ENCODE data around the gene RNF144A.

DNA sequence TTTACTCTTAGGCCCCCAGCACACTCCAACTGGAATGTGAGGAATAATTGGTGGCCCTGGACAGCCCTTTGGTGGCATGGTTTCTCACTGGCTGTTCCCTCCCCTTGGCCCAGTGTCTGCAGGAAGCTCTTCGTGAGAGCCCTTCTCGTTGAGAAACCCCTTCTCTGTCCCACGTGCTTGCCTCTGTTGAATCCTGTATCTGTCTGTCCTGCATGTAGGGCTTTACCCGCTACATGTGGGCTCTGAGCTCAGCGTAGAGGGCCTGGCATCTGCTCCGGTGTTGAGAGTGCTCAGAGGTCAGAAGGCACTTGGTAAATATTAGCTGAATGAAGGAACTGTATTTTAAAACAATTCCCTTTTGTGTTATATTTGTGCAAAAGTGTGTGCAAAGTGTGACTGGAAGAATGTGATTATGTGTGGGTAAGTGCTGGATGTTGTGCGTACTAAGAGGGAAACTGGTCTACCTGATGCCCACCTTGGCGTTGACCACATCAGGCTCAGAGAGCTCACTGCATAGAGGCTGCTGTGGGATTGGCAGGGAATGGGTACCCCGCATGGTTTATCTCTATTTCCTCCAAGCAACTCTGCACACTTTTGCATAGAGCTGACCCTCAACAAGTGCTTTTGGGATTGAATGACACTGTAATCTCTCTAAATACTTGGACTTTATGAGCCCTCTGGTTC, 40.0 kb downstream of the RNF144A start:
- TF ChIP-seq, protein P1, sequence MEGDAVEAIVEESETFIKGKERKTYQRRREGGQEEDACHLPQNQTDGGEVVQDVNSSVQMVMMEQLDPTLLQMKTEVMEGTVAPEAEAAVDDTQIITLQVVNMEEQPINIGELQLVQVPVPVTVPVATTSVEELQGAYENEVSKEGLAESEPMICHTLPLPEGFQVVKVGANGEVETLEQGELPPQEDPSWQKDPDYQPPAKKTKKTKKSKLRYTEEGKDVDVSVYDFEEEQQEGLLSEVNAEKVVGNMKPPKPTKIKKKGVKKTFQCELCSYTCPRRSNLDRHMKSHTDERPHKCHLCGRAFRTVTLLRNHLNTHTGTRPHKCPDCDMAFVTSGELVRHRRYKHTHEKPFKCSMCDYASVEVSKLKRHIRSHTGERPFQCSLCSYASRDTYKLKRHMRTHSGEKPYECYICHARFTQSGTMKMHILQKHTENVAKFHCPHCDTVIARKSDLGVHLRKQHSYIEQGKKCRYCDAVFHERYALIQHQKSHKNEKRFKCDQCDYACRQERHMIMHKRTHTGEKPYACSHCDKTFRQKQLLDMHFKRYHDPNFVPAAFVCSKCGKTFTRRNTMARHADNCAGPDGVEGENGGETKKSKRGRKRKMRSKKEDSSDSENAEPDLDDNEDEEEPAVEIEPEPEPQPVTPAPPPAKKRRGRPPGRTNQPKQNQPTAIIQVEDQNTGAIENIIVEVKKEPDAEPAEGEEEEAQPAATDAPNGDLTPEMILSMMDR (IDR thresholded peaks at IDR 0.05): no peak
- TF ChIP-seq POLR2A (IDR thresholded peaks at IDR 0.05) (no peak), POLR2AphosphoS5 (IDR thresholded peaks at IDR 0.05) (no peak)

Measured in breast epithelium (tissue), 3 donors.